Uterus (tissue), 4 donors: Measurements from ENCODE around the gene FCHSD2. TPM values are rescaled to one million over a fixed set of nuclear protein-coding genes. Genes with fewer than 3 reads are reported as not detected.

ENCODE experiments used
- DNase-seq, 2 donors: peaks; one replicate each; pipeline ENCODE4 v3.0.0-alpha.2; 2019 to 2020
- H3K27ac ChIP-seq, 2 donors: fragments of 200-600 bp; sonication (generic); 1 replicate in 1 of 2; 2 replicates in 1 of 2; pipeline ENCODE4 v1.5.1; 2016 to 2018
- H3K27me3 ChIP-seq, 2 donors: fragments of 200-600 bp; sonication (generic); one replicate each; pipeline ENCODE4 v1.5.1; 2018 to 2019; ENCODE audit warnings: control low read depth in 1 of 2
- H3K36me3 ChIP-seq, 2 donors: fragments of 200-600 bp; sonication (generic); one replicate each; pipeline ENCODE4 v1.5.1; 2019; ENCODE audit warnings: control low read depth in 1 of 2
- H3K4me1 ChIP-seq, 2 donors: fragments of 200-600 bp; sonication (generic); one replicate each; pipeline ENCODE4 v1.5.1; 2018 to 2019; ENCODE audit warnings: control low read depth in 1 of 2
- H3K4me3 ChIP-seq, 2 donors: fragments of 200-600 bp; sonication (generic); 1 replicate in 1 of 2; 2 replicates in 1 of 2; pipeline ENCODE4 v1.5.1; 2018 to 2019; ENCODE audit warnings: mild to moderate bottlenecking in 1 of 2
- H3K9me3 ChIP-seq, 2 donors: fragments of 200-600 bp; sonication (generic); one replicate each; pipeline ENCODE4 v1.5.1; 2019; ENCODE audit warnings: control low read depth in 1 of 2
- POLR2A ChIP-seq, 2 donors: fragments of 450-650 bp; IDR thresholded peaks; one replicate each; pipeline ENCODE4 v1.6.1; 2016; ENCODE audit warnings: antibody characterized with exemption in 2 of 2, mild to moderate bottlenecking in 1 of 2, moderate library complexity in 1 of 2
- intact Hi-C: fragments of 100-400 bp; cut with DNase I; formaldehyde crosslinking; loops from one replicate; pipeline ENCODE4 v1.15.1; 2023; ENCODE audit warnings: low total_unique reads
- total RNA-seq, 4 donors: library from RNA; depleted of rRNA in 3 of 4; stranded (reverse); fragments of >200 nt in 3 of 4; gene quantifications; one replicate each; pipeline versions ENCODE4 v1.1.0 to v1.2.4, GENCODE V29; 2014 to 2023
- TF ChIP-seq, protein P1 (sequence below), 4 experiments: fragments of 200-600 bp in 2 of 4; fragments of 450-650 bp in 2 of 4; sonication (generic) in 2 of 4; IDR thresholded peaks; one replicate each; pipeline ENCODE4 v1.5.1; 2016 to 2019; ENCODE audit warnings: antibody characterized with exemption in 4 of 4, mild to moderate bottlenecking in 2 of 4, moderate library complexity in 1 of 4
- donor health status: DM: yes; HTN: yes; CAD: no.

Gene FCHSD2
- total RNA-seq, 4 donors from 2014 or later: 13.6 to 73.9 (median 27.7) TPM

DNA sequence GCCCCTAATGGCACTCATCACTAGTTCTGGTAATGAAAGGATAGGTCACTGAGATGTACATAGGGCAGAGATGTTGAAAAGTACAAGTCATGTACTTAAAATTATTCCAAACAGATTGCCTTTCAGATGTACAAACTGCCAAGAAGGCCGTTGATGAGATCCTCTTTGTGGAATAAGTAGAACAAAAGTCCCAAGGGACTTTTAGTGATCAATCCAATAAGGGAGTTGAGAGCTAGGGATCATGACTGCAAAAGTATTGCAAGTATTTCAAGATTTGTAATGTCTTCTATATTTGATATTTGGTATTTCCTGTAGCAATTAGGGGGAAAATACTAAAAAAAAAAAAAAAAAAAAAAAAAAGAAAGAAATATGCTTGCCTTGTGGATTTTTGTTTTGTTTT, 245.7 kb downstream of the FCHSD2 start:
- Histone ChIP-seq H3K9me3 (no peaks in the 10 kb centered on the region), H3K27me3 (no peaks in the 10 kb centered on the region), H3K4me3 (no peak overlapping the region), H3K4me1 (no peaks in the 10 kb centered on the region), H3K36me3 (no peaks in the 10 kb centered on the region), H3K27ac (no peak overlapping the region)
- intact Hi-C loops: no loop called here
- TF ChIP-seq POLR2A (IDR thresholded peaks at IDR 0.05): no peak
- TF ChIP-seq, protein P1, sequence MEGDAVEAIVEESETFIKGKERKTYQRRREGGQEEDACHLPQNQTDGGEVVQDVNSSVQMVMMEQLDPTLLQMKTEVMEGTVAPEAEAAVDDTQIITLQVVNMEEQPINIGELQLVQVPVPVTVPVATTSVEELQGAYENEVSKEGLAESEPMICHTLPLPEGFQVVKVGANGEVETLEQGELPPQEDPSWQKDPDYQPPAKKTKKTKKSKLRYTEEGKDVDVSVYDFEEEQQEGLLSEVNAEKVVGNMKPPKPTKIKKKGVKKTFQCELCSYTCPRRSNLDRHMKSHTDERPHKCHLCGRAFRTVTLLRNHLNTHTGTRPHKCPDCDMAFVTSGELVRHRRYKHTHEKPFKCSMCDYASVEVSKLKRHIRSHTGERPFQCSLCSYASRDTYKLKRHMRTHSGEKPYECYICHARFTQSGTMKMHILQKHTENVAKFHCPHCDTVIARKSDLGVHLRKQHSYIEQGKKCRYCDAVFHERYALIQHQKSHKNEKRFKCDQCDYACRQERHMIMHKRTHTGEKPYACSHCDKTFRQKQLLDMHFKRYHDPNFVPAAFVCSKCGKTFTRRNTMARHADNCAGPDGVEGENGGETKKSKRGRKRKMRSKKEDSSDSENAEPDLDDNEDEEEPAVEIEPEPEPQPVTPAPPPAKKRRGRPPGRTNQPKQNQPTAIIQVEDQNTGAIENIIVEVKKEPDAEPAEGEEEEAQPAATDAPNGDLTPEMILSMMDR (IDR thresholded peaks at IDR 0.05): no peak
- DNase-seq: no peak

DNA sequence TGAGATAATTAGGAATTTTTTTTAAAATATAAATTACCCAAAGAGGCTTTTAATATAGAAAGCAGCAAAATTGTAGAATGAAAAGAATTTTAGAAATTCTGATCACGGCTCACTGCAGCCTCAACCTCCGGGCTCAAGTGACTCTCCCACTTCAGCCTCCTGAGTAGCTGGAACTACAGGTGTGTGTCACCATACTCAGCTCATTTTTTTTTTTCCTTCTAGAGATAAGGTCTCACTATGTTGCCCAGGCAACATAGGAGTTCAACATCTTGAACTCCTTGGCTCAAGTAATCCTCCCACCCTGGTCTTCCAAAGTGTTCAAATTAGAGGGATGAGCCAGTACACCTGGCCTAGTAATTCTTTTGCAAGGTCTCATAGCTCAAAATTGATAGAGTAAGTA, 251.2 kb downstream of the FCHSD2 start:
- DNase-seq: no peak
- Histone ChIP-seq H3K4me1 (no peaks in the 10 kb centered on the region), H3K9me3 (no peaks in the 10 kb centered on the region), H3K27me3 (no peaks in the 10 kb centered on the region), H3K4me3 (no peak overlapping the region), H3K36me3 (no peaks in the 10 kb centered on the region), H3K27ac (no peak overlapping the region)
- intact Hi-C loops: no loop called here
- TF ChIP-seq, protein P1 (IDR thresholded peaks at IDR 0.05): no peak
- no peak for TF ChIP-seq POLR2A (IDR thresholded peaks at IDR 0.05)

DNA sequence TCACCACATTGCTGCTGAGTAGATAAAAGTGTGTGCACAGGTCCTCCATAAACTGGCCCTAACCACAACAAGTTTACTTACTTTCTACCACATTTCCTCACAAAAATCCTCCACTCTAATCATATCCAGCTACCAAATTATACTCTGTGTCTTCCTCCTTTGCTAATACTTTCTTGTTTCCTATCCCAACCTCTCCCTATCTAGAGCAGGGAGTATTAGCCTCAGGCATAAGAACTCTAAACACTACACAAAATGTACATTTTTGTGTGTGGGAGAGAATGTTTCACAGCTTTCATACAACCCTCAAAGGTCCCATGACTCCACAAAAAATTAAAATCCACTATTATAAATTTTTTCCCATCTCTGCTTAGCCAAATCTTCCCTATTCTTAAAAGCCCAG, 255.5 kb downstream of the FCHSD2 start:
- intact Hi-C loops: no loop called here
- TF ChIP-seq POLR2A (IDR thresholded peaks at IDR 0.05): no peak
- TF ChIP-seq, protein P1 (IDR thresholded peaks at IDR 0.05): no peak
- H3K27ac ChIP-seq: no peak overlapping the region
- H3K4me1 ChIP-seq: no peaks in the 10 kb centered on the region
- no peak for DNase-seq
- H3K36me3 ChIP-seq: no peaks in the 10 kb centered on the region
- H3K4me3 ChIP-seq: no peak overlapping the region
- no peaks in the 10 kb centered on the region for H3K9me3 ChIP-seq
- no peaks in the 10 kb centered on the region for H3K27me3 ChIP-seq

DNA sequence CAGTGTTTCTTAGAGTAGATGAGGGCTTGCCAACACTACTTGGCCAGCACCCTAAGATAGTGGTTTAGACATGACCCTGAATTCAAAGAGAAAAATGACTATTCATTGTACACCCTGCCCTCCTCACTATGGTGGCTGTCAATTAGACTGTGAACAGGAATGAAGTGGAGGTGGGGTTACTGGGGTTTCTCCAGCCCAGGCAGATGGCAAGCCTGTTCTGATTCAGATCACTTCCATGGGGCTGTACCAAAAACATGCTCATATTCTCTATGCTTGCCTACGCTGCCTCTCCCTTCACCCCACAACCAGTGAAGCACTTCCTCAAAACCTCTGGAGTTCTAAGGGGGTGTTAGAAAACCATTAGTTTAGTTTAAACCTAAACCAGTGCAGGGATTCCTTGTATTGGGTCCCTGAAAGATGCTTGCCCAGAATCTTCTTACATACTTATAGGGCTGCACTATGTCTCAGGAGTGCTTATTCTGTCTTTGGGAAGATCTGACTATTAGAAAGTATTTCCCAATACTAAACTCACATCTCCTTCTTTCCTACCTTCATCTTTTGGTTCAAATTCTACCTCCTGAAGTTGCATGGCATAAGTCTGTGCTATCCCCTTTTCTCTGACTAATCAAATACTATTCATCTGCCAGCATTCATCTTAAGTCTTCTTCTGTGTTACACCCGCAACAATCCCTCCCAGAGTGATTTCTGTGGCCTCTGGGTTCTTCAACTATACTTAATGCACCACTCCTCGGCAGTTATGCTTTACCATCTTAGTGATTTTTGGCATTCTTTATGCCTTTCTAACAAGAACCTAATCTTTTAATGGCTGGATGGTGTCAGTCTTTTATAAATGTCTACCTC, 256.1 kb downstream of the FCHSD2 start:
- no peak overlapping the region for H3K27ac ChIP-seq
- no peaks in the 10 kb centered on the region for H3K36me3 ChIP-seq
- DNase-seq: no peak
- H3K27me3 ChIP-seq: no peaks in the 10 kb centered on the region
- no peak overlapping the region for H3K4me3 ChIP-seq
- intact Hi-C loops: no loop called here
- TF ChIP-seq, protein P1 (IDR thresholded peaks at IDR 0.05): no peak
- no peak for TF ChIP-seq POLR2A (IDR thresholded peaks at IDR 0.05)
- no peaks in the 10 kb centered on the region for H3K9me3 ChIP-seq
- H3K4me1 ChIP-seq: no peaks in the 10 kb centered on the region

DNA sequence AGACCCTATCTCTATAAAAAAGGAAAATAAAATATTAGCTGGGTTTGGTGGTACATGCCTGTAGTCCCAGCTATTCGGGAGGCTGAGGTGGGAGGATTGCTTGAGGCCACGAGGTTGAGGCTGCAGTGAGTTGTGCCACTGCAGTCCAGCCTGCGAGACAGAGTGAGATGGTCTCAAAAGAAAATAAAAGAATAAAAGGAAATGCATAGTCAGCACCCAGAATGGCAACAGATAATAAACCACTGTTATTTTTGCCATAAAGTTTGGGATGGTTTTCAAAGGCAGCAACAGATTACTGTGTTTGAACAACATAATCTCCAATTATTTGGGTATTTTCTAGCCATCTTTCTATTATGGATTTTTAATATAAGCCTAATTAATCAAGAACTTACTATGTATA, 266.0 kb downstream of the FCHSD2 start:
- DNase-seq: no peak
- Histone ChIP-seq H3K27ac (no peak overlapping the region), H3K9me3 (no peaks in the 10 kb centered on the region), H3K4me1 (no peaks in the 10 kb centered on the region), H3K27me3 (no peaks in the 10 kb centered on the region), H3K4me3 (no peak overlapping the region), H3K36me3 (no peaks in the 10 kb centered on the region)
- TF ChIP-seq, protein P1 (IDR thresholded peaks at IDR 0.05): no peak
- no peak for TF ChIP-seq POLR2A (IDR thresholded peaks at IDR 0.05)
- intact Hi-C loops: no loop called here
